GM18511 (cell line): ENCODE data around the gene GP5.

ENCODE experiments used
- ATAC-seq: cut with Tn5 transposase; IDR thresholded peaks from one replicate; pipeline ENCODE4 v1.9.1; 2021; ENCODE audit warnings: mild to moderate bottlenecking, moderate library complexity; ENCODE audit not compliant: unreplicated experiment

Gene GP5

DNA sequence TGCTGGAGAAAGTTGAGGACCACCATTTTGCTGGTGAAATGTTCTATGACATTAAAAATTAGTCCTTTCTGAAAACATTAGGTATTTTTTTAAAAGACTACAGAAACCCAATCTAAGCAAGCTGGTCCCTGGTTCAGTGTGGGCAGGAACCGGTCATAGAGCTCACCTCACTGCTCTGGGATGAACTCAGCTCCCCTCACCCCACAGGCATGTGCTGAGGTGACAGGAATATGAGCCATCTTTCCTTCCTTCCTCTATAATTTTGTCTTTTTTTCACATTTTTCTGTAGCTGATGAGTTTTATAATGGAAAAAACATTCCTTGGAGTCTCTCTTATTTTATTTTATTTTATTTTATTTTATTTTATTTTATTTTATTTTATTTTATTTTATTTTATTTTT, 21.4 kb downstream of the GP5 start:
- ATAC-seq = no peak

DNA sequence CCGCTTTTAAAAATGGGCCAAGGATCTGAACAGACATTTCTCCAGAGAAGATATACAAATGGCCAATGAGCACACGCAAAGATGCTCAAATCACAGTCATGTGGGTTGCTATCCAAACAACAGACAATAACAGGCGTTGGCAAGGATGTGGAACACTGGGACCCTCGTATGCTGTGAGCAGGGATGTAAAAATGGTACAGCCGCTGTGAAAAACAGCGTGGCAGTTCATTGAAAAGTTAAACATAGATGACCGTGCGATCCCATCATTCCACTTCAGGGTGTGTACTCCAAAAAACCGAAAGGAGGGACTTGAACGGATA, 22.9 kb downstream of the GP5 start:
- ATAC-seq = no peak

DNA sequence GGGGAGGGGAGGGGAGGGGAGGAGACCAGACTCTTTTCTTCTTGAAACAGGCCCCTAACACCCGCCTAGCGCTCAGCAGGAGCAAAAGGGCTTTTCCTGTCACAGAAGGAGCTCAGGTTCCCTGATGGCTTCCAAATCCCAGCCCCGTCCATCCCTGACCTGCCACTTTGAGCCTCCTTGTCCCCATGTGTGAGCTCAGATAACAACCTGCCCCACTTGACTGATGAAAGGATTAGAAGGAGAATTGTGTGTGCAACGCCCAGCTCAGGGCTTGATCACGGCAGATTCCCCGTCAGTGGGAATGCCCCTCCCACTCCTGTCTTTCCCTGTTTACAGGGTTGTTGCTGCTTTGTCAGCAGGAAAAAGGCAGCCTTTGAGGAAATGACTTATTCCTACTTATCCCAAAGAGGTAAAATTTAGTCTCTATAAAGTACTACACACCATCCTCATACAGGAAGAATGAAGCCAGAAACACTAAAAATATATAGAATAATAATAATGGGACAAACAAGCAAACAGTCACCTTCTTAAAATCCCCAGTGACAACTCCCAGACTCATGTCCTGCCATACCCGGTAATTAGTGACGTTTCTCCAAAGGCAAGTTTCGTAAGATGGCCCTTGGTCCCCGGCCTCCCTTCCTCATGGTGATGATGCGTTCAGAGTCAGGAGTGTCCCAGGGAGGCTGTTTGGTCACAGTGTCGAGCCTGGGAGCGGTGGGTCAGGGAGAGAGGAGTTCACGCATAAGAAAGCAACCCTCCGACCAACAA, 23.4 kb downstream of the GP5 start:
- ATAC-seq = no peak

DNA sequence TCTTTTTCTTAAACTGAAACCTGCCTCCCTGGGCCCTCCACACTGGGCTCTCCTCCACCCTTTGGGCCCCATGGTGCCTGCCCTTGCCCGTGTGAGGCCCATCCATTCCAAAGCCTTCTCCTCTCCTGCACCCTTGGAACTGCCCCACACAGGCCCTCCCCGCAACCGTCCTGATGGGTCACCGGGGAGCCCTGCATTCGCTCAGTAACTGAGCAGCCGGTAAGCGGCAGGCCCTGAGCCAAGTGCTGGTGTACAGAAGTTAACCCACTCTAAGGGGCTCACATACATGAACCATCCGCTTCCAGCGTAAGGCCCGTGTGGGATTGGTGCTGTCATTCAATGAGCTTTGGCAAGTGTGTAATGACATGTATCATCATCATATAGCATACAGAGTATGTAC, 24.1 kb downstream of the GP5 start:
- ATAC-seq = no peak

DNA sequence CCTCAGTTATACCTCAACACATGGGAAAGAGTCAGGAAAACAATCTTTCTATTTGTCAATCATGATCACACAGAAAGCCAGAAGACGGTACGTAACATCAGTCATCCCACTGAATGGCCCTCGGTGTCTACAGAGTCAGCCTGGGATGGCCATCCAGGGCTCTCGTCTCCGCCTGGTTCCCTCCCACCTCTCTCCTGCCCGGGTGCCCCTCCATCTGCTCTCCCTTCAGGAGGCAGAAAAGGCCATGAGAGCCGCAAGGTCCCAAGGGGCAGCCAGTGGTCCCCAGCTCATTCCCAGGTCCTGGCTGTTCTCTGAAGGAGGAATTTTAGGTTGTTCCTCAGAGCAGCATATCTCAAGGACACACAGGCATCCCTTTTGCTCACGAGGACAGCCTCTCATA, 25.2 kb downstream of the GP5 start:
- no peak for ATAC-seq

DNA sequence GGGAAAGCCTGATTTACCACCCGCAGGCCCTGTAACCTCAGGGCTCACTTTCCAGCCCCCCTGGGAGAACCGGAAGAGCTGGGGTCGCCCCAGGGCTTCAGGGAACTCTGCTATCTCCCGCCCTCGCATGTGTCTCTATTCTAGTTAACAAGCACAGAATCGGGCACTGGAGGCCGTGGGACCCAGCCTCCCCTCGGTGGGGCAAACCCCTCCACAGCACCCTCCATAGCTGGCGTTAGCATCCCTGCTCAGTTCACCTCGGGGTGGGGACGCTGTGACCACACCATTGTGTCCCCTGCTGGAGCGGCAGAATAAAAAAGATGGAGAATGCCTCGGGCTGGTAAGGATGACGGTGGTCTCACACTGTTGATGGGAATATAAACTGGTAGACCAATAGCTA, 26.0 kb downstream of the GP5 start:
- no peak for ATAC-seq

DNA sequence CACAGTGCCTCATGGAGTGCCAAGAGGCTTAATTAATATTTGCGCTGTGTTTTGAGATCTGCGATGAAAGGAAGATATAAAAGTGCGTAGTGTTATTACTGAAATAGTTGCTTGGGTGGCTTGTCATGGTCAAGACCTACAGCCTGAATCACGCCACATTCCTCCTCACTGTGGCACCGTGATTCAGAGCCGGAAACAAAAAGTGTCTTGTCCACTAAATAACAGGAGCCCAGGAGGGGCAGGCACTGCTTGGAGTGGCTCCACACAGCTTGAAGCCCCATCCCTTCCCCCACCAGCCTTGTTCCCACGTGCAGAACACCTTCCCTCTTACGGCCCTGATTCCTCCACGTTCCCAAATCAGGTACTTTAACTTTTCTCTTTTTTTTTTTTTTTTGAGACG, 28.3 kb downstream of the GP5 start:
- no peak for ATAC-seq

DNA sequence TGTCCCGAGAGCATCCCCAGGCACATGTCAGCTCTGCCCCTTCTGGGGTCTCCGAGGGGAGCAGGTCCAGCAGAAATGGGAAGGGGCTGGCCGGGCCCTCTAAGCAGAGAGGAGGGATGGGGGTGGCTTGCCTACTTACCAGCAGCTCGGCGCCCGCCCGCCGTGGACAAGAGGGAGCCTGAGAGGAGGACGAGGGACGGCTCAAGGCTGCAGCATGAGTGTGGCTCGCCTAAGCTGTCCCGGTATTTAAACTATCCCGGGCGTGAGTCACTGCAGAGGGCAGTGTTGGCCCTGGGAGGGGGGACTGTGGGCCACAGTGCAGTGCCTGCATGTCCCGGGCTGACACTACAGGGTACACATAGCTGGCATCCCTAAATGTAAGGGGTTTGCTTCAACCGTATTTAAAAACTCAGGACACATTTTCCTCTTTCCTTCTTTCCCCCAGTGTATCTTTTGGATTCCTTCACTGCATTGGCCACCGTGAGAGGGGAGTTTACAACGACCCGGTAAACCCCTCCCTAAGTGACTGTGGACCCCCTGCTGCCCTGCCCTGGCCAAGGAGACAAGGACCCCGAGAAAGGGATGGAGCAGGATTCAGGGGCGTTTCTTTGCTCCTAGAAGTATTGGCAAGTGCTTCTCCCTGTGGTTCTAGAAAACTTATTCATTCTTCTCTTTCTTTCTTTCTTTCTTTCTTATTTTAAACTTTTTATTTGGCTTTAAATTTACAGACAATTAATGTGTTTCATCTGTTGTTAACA, 29.4 kb downstream of the GP5 start, which contains the start of gene LRRC15:
Gene LRRC15, minus strand, starts transcription at position 222 of the 758 bp plus-strand sequence. CDS start 8,700 bp downstream, outside the sequence.
- no peak for ATAC-seq

DNA sequence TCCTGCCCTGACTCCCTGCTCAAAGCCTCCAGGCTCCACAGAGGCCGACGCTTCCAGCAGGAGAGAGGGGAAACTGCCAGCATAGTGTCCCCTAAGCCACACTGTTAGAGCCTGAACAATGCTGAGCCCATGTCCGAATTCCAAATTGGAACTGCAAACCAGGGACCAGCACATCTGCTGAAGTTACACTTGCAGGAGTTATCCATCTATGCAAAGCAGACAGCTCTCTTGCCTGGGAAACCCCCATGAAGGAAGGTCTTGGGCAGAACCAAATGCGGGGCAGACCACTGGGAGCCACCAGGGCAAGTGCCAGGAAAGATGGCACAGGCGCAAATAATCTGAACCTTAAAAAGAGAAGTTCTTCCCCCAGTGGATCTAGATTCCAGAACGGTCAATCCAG, 30.1 kb downstream of the GP5 start:
- no peak for ATAC-seq

DNA sequence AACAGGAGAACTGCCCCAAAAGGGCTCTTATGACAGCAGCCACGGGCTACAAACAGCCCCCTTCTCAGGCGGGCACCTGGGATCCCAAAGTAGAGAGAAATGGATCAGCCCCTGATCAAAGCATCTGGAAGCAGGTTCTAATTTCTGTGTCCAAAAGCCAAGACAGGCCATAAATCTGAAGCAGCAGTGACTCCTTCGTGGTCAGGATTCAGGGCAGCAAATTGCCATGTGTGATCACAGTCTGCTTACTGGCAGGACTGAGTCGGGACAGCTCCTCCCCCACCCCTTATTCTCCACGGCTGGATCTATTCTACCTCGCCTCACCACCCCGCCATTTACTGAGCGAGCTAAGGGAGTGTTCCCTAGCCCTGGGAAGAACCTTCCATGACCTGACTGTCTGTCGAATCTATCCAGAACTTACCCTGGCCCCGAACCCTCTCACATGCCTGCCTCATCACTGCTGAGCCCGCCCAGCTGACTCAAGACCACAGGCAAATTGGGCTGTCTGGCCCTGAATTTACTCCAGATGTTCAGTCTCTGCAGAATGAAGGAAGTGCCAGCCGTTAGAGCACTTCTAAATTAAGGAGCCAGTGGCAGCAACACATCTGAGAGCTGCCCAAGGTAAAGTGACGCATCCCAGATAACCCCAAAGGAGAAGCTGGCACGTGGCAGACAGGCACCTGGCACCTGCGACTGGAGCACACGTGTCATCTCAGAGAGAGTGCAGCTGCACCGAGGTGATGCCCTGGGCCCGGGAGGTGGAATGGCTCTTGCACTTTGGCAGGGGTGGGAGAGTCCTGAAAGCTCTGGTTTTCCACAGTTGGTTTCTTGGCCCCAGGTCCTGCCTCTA, 30.8 kb downstream of the GP5 start:
- ATAC-seq = no peak

DNA sequence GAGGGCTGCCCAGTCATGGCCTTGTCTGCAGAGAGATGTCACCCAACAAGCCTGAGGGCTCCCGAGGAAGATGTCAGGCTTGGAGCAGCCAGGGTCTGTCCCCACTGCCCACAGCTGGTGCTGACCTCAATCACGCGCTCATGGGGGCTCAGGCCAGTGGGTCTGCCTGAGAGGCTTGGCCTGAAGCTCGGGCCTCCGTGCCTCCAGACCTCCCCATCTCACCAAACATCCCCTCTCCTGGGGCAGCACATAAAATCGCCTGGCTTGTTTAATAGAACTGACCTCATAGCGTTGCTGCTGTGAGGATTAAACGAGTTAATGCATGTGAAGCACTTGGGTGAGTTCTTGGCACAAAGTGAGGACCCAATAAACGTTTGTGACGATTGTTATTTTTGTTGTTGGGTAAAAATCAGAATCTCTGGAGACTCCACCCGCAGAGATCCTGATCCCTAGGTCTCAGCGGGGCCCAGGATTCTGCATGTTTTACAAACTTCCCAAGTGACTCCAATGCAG, 33.0 kb downstream of the GP5 start:
- ATAC-seq = no peak

DNA sequence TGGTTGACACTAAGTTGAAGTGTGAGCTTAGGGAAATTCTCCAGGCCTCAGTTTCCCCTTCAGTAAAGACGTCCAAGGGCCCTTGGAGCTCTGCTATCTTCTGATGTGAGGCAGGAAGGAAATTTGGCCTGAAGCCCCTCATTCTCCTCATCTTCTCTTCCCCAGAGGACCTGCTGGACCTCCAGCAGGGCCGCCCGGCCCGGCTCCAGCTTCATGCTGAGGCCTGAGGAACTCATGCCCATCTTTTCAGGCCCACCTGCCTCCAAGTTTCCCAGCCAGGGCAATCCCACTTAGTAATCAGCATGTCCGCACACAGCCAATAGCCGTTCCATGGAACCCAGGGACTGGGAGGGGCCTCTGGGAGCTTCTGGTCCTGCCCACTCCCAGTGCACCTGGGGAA, 33.5 kb downstream of the GP5 start:
- no peak for ATAC-seq

DNA sequence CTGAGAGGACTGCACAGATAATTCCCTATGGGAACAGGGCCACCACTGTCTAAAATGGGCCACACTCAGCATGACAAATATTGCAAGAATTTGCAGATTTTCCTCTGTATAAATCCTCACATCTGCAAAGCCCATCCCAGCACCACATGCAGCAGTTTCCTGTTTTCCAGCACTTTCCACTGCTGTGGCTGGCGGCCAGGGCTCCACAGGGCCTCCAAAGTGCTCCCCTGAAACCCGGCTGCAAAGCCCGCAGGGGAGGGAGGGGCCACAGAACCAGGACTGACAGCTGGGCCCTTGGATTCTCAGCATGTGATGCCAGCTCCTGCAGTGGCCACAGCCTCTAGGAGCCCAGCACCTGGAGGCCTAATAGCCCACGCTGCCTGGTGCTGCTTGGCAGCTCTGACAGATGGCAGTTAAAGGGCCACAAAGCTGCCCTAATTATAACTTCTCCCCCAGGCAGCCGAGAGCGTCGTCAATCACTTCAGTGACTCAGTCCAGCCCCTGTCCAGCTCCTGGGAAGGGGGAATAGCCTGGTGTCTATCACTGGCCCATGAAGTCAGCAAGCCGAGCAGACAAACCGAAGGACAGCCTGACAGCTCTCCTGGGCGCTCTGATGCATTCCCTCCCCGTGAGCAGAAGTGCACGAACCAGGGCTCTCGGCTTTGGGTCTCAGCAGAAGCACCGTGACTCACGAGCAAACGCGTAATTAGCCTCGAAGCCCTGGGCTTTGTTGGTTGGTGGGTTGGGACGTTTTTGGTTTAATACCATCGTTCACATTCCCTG, 34.2 kb downstream of the GP5 start:
- ATAC-seq = no peak

DNA sequence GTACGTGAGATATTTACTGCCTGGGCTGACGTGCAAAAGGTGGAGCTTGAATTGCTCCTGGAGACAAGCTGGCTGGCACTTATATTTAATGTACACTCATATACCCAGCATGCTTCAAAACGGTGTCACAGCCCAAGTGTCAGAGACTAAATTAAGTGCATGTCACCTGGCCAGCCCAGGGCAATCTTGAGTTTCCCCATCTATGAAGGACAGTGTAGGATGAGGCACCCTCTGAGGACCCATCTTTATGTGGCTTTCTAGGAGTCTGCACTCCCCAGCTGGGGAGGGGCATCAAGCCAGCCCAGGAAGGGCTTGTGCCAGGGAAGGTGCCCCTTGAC, 34.8 kb downstream of the GP5 start:
- ATAC-seq = no peak

DNA sequence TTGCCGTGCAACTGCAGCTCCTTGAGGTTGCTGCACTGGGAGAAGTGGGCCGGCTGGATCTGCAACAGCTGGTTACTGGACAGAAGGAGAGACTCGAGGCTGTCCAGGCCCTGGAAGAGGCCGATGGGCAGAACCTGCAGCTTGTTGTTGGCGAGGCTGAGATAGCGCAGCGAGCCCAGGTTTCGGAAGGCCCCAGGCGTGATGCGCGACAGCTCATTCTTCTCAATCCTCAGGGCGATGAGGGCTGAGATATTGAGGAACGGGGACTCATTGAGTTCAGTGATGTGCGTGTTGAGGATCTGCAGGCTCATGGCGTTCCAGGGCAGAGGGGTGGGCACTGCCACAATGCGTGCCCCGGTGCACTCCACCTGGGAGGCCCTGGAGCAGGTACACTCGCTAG, 38.5 kb downstream of the GP5 start:
- no peak for ATAC-seq

DNA sequence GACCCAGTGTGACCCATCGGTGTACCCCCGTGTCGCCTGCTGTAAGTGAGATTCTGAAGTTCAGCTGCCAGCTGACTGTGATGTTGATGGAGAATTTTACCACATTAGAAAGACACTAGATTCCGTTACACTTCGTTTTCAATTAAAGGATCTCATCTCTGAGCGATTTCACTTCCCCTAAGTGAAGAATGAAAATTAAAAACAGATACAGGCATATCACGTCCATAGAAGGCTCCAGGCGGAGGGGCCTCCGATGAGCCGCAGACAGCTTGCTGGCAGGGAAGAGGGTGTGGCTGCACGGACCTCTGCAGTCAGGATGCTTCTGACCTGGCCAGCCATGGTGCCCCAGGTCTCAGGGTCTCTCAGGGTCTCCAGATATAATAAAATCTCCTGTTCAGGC, 41.4 kb downstream of the GP5 start:
- ATAC-seq = no peak

DNA sequence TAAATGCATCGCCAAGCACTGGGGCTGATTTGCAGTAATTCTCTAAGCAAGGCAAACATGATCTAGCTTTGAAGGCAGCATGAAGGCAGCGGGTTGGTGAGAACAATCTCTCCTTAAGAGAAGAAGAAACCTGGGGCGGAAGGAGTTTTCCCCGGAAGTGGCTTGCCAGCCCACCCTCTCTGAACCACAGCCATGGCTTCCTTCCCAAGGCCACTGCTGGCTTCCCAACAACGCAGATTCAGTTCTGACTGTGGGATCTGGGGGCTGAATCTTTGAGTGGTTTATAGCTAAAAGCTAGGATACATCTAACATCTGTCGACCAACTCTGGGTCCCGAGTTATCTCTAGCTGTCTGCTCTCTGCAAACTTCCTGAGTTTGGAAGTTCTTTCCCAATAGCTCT, 43.7 kb downstream of the GP5 start:
- ATAC-seq = no peak

DNA sequence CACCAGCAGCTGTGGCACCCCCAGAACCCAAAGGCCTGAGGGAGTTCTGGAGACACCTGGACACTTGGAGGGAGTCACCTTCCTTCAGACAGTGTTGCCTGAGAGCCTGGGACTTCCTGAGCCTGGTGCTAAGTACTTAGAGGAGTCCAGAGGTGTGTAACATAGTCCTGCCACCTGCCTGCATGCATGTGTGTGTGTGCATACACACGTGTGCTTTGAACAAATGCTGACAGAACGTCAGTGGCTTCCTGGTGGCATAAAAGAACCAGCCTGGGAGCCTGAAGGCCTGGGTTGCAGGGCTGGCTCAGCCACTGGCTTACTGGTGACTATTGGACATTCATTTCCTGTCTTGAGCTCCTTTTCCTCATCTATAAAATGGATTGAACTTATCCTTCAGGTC, 44.8 kb downstream of the GP5 start:
- ATAC-seq = no peak

DNA sequence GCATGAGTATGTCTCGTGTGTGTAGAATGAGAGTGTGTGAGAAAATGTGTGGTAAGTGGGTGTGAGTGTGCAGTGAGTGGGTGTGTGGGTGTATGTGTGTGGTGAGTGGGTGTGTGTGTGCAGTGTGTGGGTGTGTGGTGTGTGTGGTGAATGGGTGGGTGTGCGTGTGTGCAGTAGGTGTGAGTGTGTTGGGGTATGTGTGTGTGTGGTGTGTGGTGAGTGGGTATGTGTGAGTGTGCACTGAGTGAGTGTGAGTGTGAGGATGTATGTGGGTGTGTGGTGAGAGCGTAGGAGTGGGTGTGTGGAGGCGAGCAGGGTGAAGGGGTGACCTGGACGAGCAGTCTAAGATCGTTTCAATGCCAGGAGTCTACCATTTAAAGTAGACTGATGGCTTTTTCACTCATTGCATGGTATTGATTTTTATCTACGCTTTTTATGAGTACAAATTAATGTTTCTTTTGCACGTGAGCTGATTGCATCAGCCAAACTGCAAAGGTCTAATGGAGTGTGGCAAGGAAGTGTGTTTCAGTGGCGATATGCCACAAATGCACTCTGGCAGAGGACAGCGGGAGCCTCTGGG, 46.3 kb downstream of the GP5 start:
- ATAC-seq = no peak

DNA sequence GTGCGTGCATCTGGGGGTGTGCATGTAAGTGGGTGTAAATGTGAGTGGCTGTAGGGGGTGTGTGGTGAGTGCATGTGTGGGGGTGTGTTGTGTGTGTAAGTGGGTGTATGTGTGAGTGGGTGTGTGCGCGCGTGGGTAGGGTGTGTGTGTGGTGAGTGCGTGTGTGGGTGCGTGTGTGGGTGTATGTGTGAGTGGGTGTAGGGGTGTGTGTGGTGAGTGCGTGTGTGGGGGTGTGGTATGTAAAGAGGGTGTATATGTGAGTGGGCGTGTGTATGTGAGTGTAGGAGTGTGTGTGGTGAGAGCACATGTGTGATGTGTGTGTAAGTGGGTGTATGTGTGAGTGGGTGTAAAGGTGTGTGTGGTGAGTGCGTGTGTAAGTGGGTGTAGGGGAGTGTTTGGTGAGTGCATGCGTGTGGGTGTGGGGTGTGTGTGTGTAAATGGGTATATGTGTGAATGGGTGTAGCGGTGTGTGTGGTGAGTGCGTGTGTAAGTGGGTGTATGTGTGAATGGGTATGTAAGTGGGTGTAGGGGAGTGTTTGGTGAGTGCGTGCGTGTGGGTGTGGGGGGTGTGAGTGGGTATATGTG, 47.0 kb downstream of the GP5 start:
- no peak for ATAC-seq
